Brain microvascular endothelial cell (primary cell): Measurements from ENCODE around the gene DAP.

Experiments used
- DNase-seq: peaks from one replicate; pipeline ENCODE4 v3.0.0-alpha.2; 2020
- H3K27ac ChIP-seq: fragments of 250-450 bp; sonication (Bioruptor Pico); 2 replicates; pipeline ENCODE4 v1.5.1; 2020; ENCODE audit warnings: mild to moderate bottlenecking, moderate library complexity
- H3K27me3 ChIP-seq: fragments of 250-450 bp; sonication (Bioruptor Pico); replicated peaks from 2 replicates; pipeline ENCODE4 v1.5.1; 2020; ENCODE audit warnings: mild to moderate bottlenecking
- H3K36me3 ChIP-seq: fragments of 250-450 bp; sonication (Bioruptor Pico); replicated peaks from 2 replicates; pipeline ENCODE4 v1.5.1; 2020; ENCODE audit warnings: mild to moderate bottlenecking
- H3K4me3 ChIP-seq: 2 replicates; pipeline ENCODE4 v1.5.1; 2011; ENCODE audit warnings: low read depth, mild to moderate bottlenecking, control low read depth, low read length, moderate library complexity
- in situ Hi-C: cut with HindIII; loops from 2 replicates; pipeline ENCODE4 v1.10.0; 2017; ENCODE audit warnings: low sequenced_read_pairs, low pct_ligation_motif_present
- TF ChIP-seq, protein P1 (sequence below): IDR thresholded peaks from 2 replicates; pipeline ENCODE4 v1.5.1; 2011; ENCODE audit warnings: low read depth, mild to moderate bottlenecking, moderate library complexity, low read length, control low read depth, inconsistent platforms; ENCODE audit errors: missing control alignments

The DAP gene

DNA sequence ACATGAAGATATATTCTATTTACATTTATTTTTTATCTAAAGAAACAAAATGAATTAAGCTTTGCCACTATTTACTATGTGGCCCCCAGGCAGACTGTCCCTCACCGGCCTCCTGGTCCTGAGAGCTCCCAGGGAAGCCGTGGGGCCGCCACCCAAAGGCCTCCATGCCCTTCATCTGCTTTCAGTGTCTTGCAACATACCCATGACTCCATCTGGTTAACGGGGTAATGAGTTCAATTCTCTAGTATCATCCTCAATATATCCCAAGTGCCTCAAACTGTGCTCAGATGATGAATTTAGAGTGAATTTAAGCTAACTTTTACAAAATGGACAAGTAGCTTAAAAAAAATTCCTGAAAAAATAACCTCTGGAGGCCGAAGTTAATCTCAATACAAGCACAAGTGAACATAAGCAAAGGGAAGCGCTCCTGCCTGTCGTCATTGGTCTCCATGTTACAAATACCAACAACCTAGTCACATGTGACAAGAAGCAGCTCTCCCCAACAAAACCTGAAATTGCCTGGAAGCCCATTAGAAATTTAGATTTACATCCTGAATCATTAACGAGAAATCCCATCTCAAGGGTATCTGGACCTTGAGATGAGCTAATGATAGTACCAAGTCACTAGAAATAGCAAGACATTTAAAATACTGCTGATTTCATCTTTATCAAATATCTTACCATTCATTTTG, 26.1 kb downstream of the DAP start:
- H3K36me3 ChIP-seq, result peaks cover 18% of the 10 kb centered on the region
- in situ Hi-C loops, result no loop called here
- no peaks in the 10 kb centered on the region for H3K27me3 ChIP-seq
- DNase-seq, result no peak
- TF ChIP-seq, protein P1, sequence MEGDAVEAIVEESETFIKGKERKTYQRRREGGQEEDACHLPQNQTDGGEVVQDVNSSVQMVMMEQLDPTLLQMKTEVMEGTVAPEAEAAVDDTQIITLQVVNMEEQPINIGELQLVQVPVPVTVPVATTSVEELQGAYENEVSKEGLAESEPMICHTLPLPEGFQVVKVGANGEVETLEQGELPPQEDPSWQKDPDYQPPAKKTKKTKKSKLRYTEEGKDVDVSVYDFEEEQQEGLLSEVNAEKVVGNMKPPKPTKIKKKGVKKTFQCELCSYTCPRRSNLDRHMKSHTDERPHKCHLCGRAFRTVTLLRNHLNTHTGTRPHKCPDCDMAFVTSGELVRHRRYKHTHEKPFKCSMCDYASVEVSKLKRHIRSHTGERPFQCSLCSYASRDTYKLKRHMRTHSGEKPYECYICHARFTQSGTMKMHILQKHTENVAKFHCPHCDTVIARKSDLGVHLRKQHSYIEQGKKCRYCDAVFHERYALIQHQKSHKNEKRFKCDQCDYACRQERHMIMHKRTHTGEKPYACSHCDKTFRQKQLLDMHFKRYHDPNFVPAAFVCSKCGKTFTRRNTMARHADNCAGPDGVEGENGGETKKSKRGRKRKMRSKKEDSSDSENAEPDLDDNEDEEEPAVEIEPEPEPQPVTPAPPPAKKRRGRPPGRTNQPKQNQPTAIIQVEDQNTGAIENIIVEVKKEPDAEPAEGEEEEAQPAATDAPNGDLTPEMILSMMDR, result no peak
- H3K4me3 ChIP-seq, result no peak overlapping the region
- H3K27ac ChIP-seq, result no peak overlapping the region

DNA sequence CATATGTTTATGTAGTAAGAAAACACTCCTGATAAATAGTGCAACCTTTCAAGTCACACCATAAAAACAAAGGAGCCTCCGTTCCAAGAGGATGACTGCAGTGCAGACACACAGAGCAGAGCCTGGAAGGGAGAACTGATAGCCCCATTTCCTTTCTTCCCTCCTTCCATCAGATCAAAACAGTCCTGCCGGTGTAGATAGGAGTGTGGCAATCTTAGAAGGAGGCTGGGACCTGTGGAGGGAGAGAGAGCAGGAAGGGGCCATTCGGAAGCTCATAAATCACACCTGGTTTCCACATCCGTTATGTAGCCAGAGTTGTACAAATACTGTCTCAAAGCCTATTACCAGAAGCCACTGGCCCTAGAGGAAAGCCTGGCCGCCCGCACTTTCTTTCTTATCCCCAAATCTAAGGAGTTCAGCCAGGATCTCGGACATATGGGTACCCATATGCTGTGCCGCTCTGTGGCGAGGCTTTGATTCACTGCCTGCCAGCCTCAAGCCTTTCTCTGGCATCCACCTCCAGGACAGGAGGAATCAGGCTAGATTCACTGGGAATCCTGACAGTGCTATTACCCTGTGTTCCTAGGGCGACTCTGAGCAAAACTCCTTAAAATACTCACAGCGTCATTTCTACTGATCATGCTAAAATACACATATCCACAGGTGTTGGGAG, 26.9 kb downstream of the DAP start:
- H3K27me3 ChIP-seq, result no peaks in the 10 kb centered on the region
- H3K36me3 ChIP-seq, result peaks cover 18% of the 10 kb centered on the region
- no peak overlapping the region for H3K4me3 ChIP-seq
- DNase-seq, result no peak
- in situ Hi-C loops, result no loop called here
- TF ChIP-seq, protein P1, result no peak
- no peak overlapping the region for H3K27ac ChIP-seq

GRCh38 chr5:10733426-10733825, 27.6 kb downstream of the DAP start:
- TF ChIP-seq, protein P1, result no peak
- in situ Hi-C loops, result no loop called here
- no peak overlapping the region for H3K4me3 ChIP-seq
- no peak for DNase-seq
- peaks cover 18% of the 10 kb centered on the region for H3K36me3 ChIP-seq
- H3K27me3 ChIP-seq, result no peaks in the 10 kb centered on the region
- H3K27ac ChIP-seq, result no peak overlapping the region

- Histone ChIP-seq H3K27ac (no peak overlapping the region), H3K4me3 (no peak overlapping the region), H3K27me3 (no peaks in the 10 kb centered on the region), H3K36me3 (peaks cover 14% of the 10 kb centered on the region)
- TF ChIP-seq, protein P1, result no peak
- in situ Hi-C loops, result no loop called here
- DNase-seq, result no peak
Measured at GRCh38 chr5:10731913-10732312, 29.1 kb downstream of the DAP start.

DNA sequence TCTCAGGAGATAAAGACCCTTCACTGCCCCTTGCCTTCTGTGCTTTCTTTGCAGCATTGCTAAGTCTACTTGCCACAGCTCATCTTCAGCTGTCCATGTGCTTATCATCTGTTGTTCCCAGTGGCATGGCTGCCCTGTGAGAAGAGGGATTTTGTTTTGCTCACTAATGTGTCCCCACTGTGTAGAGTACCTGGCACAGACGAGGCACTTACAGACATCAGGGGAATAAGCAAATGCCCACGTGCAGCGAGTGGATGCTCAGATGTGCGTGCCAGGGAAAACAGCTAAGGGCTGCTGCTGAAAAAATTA, 31.0 kb downstream of the DAP start:
- H3K27ac ChIP-seq, result no peak overlapping the region
- DNase-seq, result no peak
- TF ChIP-seq, protein P1, result no peak
- H3K4me3 ChIP-seq, result no peak overlapping the region
- in situ Hi-C loops, result no loop called here
- H3K27me3 ChIP-seq, result no peaks in the 10 kb centered on the region
- H3K36me3 ChIP-seq, result peaks cover 13% of the 10 kb centered on the region
